GM13976 (cell line): ENCODE results near the gene PANK4.

Experiments
- DNase-seq: peaks from one replicate; pipeline ENCODE4 v3.0.0; 2012; ENCODE audit warnings: low spot score
- CTCF ChIP-seq: IDR thresholded peaks from 2 replicates; pipeline ENCODE4 v1.5.1; 2012; ENCODE audit warnings: borderline replicate concordance, mild to moderate bottlenecking; ENCODE audit not compliant: insufficient read depth; ENCODE audit errors: extremely low read depth, missing control alignments, control extremely low read depth
- in situ Hi-C: fragments of 300-500 bp; cut with MboI; formaldehyde crosslinking; loops from one replicate; pipeline ENCODE4 v1.12.0; 2022; ENCODE audit warnings: low sequenced_read_pairs, mixed read lengths, inconsistent platforms; ENCODE audit not compliant: unreplicated experiment

Gene PANK4

GRCh38 chr1:2527556-2527860 is 1.1 kb upstream of the PANK4 start:
- no peak for TF ChIP-seq CTCF
- DNase-seq = no peak
- in situ Hi-C loops = loop anchor here (25.0 kb wide), 1 partner anchor 115 kb away; the partner anchor contains the start of gene PEX10

- DNase-seq = peak; percentile 75
- TF ChIP-seq CTCF = no peak
- in situ Hi-C loops = loop anchor here (25.0 kb wide), 1 partner anchor 115 kb away; the partner anchor contains the start of gene PEX10
Observed at GRCh38 chr1:2526824-2527555, 594 bp upstream of the PANK4 start.

- in situ Hi-C loops = loop anchor here (25.0 kb wide), 1 partner anchor 113 kb away; the partner anchor contains the start of gene PEX10
- no peak for TF ChIP-seq CTCF
- no peak for DNase-seq
Observed at GRCh38 chr1:2525572-2525919, 850 bp downstream of the PANK4 start.

- in situ Hi-C loops = no loop called here
- DNase-seq = no peak
- TF ChIP-seq CTCF = no peak
Observed at GRCh38 chr1:2523891-2524609, 2.3 kb downstream of the PANK4 start.

GRCh38 chr1:2523191-2523890 is 3.1 kb downstream of the PANK4 start:
- no peak for DNase-seq

More at GRCh38 chr1:2523191-2523890, 3.1 kb downstream of the PANK4 start:
- in situ Hi-C loops = no loop called here
- no peak for TF ChIP-seq CTCF
